Measurements from ENCODE around the gene RBM33.

The RBM33 gene

GRCh38 chr7:155825336-155825735, 180.9 kb downstream of the RBM33 start:
- Mint-ChIP-seq H3K9me3 (no peaks in the 10 kb centered on the region), H3K4me3 (no peak overlapping the region), H3K4me1 (no peaks in the 10 kb centered on the region), H3K27me3 (ENCODE audit: low read depth) (peaks cover 46% of the 10 kb centered on the region), H3K36me3 (ENCODE audit: low read depth) (no peaks in the 10 kb centered on the region), H3K27ac (no peak overlapping the region)
- no peak for TF ChIP-seq CTCF (IDR thresholded peaks at IDR 0.05; ENCODE audit: unreplicated experiment in 3 of 3)

DNA sequence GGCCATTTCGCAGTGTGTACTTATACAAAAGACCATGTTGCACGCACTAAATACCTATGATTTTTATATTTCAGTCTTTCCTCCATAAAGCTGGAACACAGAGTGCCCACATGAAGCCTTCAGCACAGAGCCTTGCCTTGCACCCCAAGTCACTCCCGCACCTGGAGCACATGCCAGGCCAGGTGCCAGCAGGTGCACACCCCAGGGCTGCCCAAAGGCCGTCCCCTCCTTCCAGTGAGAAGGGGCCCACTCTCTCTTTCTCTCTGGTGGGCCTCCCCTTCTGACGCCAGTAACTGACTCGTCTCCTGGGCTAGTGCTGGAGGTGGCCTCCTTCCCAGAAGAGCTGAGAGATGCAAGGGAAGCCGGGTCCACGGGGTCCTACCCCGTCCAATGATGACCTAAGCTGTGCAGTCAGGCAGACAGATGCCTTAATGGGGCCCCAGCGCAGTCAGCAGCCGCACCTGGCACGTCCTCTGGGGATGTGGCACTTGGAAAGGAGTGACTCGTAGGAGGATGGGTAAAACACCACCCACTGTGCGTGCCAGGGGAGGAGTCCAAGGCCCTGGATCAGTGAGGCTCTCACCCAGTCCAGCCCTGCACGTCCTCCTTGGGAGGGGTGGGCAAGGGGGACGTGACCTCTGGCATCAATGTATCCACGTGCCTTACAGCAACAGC, 185.5 kb downstream of the RBM33 start:
- no peak overlapping the region for H3K27ac Mint-ChIP-seq
- H3K4me3 Mint-ChIP-seq: no peak overlapping the region
- H3K36me3 Mint-ChIP-seq (ENCODE audit: low read depth): no peaks in the 10 kb centered on the region
- no peaks in the 10 kb centered on the region for H3K9me3 Mint-ChIP-seq
- no peak for TF ChIP-seq CTCF (IDR thresholded peaks at IDR 0.05; ENCODE audit: unreplicated experiment in 3 of 3)
- H3K27me3 Mint-ChIP-seq (ENCODE audit: low read depth): peaks cover 30% of the 10 kb centered on the region
- no peaks in the 10 kb centered on the region for H3K4me1 Mint-ChIP-seq
